Measurements from ENCODE around the gene NCAM1. TPM values are rescaled to one million over a fixed set of nuclear protein-coding genes. Genes with fewer than 3 reads are reported as not detected.

The NCAM1 gene
- total and polyA plus RNA-seq, 2 donors (not counting 3 experiments of a cell fraction or from before 2014, with no cell fraction given): 0.03 TPM; not detected in 1

GRCh38 chr11:113174882-113175281, 213.7 kb downstream of the NCAM1 start:
- H4K20me1 ChIP-seq (replicated peaks; ENCODE audit: control insufficient read depth, extremely low read depth, insufficient read depth, low read length): no peaks in the 10 kb centered on the region
- no peak for DNase-seq (ENCODE audit: low read depth, low spot score)
- TF ChIP-seq CTCF (IDR thresholded peaks at IDR 0.05; ENCODE audit: extremely low read depth in 1 of 2, insufficient read depth in 1 of 2, low read depth in 1 of 2, low read length in 2 of 2) (no peak), EZH2 (IDR thresholded peaks at IDR 0.05; ENCODE audit: borderline replicate concordance, low read depth, low read length, severe bottlenecking) (no peak), FOS (IDR thresholded peaks at IDR 0.05; ENCODE audit: borderline replicate concordance, insufficient read depth, low read length) (no peak), POLR2A (IDR thresholded peaks at IDR 0.05; ENCODE audit: low read depth, low read length) (no peak), MAX (IDR thresholded peaks at IDR 0.05; ENCODE audit: insufficient read depth, insufficient read length) (no peak), JUN (IDR thresholded peaks at IDR 0.05; ENCODE audit: borderline replicate concordance, insufficient read depth, insufficient read length, low read depth) (no peak), GATA2 (IDR thresholded peaks at IDR 0.05; ENCODE audit: insufficient read depth, insufficient read length, low read depth, low read length) (no peak), POLR2AphosphoS5 (IDR thresholded peaks at IDR 0.05; ENCODE audit: insufficient read depth, low read depth, low read length) (no peak), MYC (IDR thresholded peaks at IDR 0.05; ENCODE audit: low read depth, low read length) (no peak)
- H3K9me1 ChIP-seq (replicated peaks; ENCODE audit: control insufficient read depth, extremely low read depth, insufficient read depth, low read length): no peaks in the 10 kb centered on the region
- dilution Hi-C loops (cut with MboI; ENCODE audit: extremely low pct_ligation_motif_present, low sequenced_read_pairs): no loop called here
- no peak overlapping the region for H3K27ac ChIP-seq (ENCODE audit: insufficient read depth, low read depth, low read length)
- no peak for FAIRE-seq
- H3K27me3 ChIP-seq (ENCODE audit: control insufficient read depth in 2 of 2, insufficient read depth in 2 of 2, low read length in 2 of 2): no peaks in the 10 kb centered on the region
- H3K4me3 ChIP-seq (replicated peaks in 1 of 3; ENCODE audit: insufficient read depth in 1 of 3, low read depth in 1 of 3, low read length in 3 of 3): no peak overlapping the region
- no peak overlapping the region for H3K9ac ChIP-seq (replicated peaks; ENCODE audit: extremely low read depth, insufficient read depth, low read length)
- no peaks in the 10 kb centered on the region for H3K79me2 ChIP-seq (ENCODE audit: control insufficient read depth, insufficient read depth, low read length)
- no peak overlapping the region for H2AFZ ChIP-seq (ENCODE audit: low read depth, low read length)
- POLR2A ChIA-PET: no interaction called here
- intact Hi-C loops (cut with micrococcal nuclease): no loop called here
- peaks cover 2% of the 10 kb centered on the region for H3K9me3 ChIP-seq (replicated peaks; ENCODE audit: control insufficient read depth, insufficient read depth, low read length)
- H3K4me1 ChIP-seq (ENCODE audit: control insufficient read depth, extremely low read depth, insufficient read depth, low read length): no peaks in the 10 kb centered on the region
- CTCF ChIA-PET: no interaction called here
- H3K36me3 ChIP-seq (ENCODE audit: control insufficient read depth in 2 of 2, extremely low read depth in 1 of 2, insufficient read depth in 2 of 2, low read length in 2 of 2): no peaks in the 10 kb centered on the region
- BruUV-seq (replicated peaks): no TSS peak
- no peak overlapping the region for H3K4me2 ChIP-seq (ENCODE audit: insufficient read depth, low read length)

All from endothelial cell of umbilical vein (primary cell).